ENCODE data around the gene PRR22.
A peak's percentile ranks its signal among the peaks of the same experiment; 100 is the strongest.

The PRR22 gene

DNA sequence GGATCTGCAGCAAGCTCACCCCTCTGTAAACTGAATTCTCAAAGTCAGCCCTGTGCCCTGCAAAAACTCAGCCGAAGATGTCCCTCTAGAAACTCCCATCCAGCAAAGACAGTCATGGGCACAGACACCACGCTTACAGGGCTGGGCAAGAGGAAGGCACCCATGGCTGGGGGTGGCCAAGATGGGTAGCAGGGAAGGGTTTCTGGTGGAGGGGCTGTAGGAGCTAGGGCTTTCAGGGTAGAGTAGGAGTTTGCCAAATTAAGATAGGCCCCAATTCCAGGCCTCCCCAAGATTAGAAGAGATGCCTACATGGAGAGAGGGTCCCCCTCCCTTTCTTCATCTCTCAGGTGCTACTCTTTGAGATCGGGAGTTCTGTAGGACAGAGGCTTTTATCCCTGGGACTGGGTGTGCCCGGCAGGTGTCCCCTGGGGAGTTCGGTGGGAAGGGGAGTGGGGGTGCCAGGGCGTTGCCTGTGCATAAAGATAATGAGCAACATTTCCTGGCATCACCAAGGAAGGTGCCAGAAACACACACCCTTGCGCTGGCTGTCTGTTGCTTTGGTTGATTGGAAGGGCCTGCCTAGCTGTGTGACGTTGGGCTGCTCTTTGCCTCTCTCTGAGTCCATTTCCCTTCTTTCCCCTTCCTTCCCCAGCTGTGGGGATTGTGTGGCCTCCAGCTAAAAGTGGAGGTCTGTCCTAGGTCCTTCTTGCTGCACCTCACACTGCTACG, 29.7 kb upstream of the PRR22 start:
- DNase-seq = no peak

GRCh38 chr19:5811117-5811516, 26.6 kb upstream of the PRR22 start:
- DNase-seq = no peak

- no peak for DNase-seq
These were observed 24.9 kb upstream of the PRR22 start for GRCh38 chr19:5809469-5809868.

DNA sequence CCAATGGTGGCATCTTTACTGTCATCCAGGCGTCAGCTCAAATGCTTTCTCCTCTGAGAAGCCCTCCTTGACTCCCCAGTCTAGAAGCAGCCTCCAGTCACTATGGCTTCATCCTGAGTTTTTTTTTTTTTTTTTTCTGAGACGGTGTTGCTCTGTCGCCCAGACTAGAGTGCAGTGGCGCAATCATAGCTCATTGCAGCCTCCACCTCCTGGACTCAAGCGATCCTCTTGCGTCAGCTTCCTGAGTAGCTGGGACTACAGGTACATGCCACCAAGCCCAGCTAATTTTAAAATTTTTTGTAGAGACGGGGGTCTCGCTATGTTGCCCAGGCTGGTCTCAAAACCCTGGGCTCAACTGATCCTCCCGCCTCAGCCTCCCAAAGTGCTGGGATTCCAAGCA, 24.5 kb upstream of the PRR22 start:
- DNase-seq = no peak

DNA sequence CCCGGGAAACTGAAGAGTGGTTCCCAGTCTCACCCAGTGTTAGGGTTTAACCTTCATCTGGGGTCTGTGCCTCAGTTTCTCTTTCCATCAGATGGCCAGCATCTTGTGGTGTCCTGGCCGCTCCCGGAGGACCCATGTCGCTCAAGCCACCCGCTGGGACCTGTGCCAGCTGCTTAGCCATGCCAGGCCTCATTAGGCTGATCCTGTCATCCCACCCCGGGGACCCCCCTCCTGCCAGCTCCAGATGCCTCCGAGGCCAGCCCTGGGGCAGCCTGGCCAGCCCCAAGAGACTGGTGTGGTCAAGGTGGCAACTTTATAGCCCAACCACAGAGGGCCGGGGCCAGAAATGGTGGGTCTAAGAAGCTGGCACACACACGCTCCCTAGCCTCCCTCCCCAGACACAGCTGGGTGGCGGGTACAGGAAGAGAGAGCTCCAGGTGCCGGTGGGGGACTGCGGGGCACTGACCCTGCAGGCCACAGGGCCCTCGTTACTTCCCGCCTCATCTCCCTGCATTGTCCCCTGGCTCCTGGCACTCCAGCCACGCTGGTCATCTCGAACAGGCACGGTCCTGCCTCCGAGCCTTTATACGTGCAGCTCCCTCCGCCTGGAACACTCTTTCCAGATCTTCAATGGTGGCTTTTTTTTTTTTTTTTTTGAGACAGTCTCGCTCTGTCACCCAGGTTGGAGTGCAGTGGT, 23.7 kb upstream of the PRR22 start:
- DNase-seq = no peak

GRCh38 chr19:5806905-5807304, 22.4 kb upstream of the PRR22 start:
- no peak for DNase-seq

GRCh38 chr19:5806133-5806489, 21.6 kb upstream of the PRR22 start:
- DNase-seq = no peak

- peak; percentile 74 for DNase-seq
These were observed 21.1 kb upstream of the PRR22 start for GRCh38 chr19:5805462-5806132.

DNA sequence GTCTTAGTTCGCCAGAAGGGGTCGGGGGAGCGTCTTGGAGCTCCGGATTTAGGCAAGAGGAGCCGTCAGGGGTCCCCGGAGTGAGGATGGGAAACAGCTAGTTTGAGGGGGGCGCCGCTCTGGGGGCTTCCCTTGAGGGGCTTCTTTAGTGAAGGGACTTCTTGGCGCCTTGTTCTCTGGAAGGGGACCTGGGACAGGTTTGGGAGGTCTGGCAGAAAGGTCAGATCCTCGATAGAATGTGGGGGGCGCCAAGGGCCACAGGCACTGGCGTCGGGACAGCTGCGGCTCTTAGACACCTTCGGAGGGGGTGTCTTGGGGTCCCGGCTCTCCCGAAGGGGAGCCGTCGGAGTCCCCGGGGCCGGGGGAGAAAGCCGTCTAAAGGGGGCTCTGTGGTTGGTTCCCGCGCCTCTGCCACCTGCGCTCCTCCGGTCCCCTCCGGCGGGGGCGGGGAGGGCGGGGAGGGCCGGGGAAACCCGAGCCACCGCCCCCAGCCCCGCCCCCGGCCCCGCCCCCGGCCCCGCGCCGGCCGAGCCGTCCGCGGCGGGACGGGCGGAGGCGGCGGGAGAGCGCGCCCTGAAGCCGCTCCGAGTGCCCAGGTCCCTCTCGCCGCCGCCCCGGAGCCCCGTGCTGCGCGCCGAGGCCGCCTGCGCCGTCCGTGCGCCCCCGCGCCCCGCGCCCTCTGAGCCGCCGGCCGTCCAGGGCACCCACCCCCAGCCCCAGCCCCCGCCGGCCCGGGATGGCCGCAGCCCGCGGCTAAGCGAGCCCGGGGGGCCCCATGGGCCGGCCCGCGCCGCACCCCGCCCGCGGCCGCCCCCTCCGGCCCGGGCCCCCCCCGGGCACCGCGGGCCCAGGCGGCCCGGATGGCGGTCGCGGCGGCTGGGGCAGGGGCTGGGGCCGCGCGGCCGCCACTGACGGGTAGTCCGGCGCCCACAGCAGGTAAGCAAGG, 20.2 kb upstream of the PRR22 start, which contains the start of gene NRTN:
Gene NRTN, plus strand, starts transcription at position 552 of the 946 bp plus-strand sequence. CDS start 19,099 bp downstream, outside the sequence.
- no peak for DNase-seq

DNA sequence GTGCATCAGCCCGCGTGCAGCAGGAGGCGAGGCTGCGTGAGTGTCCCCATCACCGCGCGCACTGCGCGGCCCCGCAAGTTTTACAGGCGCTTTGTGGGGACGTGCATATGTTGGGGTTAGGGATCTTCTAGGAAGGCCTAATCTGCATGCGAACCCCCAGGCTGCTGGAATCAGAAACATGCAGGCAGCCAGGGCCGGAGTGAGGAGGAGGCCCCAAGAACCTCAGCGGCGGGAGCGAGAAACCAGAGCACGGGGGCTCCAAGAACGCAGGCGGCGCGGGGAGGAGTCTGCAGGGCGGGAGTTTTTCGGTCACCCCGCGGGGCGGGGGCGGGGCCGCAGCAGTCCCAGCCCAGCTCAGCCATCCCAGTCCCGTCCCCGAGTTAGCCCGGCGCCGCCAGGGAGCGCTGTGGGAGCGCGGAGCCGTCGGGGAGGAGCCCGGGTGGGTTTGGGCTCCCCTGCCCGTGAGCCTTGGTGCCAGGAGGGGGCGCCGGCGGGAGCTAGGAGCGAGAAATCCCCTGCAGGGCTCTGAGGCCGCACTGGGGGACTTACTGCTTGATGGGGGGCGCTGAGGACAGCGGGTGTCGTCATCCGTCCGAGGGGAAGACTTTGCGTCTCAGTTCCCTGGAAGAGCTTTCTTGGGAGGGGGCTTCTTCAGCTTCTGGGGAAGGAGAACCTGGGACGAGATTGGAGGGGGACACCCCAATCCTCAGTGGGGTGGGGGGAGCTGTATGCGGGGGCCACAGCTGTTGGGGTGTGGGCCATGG, 19.4 kb upstream of the PRR22 start:
- peak; percentile 85 for DNase-seq

GRCh38 chr19:5803441-5803751, 18.9 kb upstream of the PRR22 start:
- no peak for DNase-seq

GRCh38 chr19:5801796-5802619, 17.5 kb upstream of the PRR22 start:
- no peak for DNase-seq

DNA sequence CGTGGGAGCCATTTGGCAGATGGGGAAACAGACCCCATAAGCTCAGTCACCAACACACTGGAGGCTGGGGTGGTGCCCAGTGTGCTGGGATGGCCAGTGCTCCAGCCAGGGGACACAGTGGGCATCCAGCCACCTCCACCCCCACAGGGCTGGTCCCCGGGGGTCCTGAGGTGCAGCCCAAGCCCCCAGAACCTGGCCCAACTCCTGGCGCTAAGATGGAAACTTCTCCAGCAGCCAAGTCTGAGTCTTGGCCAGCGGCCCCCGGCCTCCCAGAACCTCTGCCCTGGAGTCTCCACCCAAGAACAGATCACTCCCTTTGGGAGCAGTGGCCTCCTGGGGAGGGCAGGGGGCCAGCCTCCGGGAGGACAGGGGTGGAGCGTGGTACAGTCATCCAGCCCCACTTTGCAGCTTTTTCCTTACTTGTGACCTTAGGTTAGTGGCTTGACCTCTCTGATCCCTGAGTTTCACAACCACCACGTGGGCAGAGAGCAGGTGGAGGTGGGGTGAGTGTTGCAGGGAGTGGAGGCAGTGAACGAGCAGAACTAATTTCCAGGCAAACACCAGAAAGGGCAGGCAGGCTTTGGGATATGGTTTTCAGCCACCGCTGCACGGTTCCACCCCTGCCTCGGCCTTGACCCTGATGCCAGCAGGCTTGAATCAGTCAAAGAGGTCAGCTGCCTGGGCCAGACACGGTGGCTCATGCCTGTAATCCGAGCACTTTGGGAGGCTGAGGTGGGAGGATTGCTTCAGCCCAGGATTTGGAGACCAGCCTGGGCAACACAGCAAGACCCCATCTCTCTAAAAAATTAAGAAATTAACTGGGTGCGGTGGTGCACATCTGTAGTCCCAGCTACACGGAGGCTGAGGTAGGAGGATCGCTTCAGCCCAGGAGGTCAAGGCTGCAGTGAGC, 16.1 kb upstream of the PRR22 start:
- DNase-seq = no peak

- DNase-seq = peak; percentile 66
These were observed 15.0 kb upstream of the PRR22 start for GRCh38 chr19:5799247-5800241.

- DNase-seq = no peak
These were observed 13.7 kb upstream of the PRR22 start for GRCh38 chr19:5798244-5798643.

DNA sequence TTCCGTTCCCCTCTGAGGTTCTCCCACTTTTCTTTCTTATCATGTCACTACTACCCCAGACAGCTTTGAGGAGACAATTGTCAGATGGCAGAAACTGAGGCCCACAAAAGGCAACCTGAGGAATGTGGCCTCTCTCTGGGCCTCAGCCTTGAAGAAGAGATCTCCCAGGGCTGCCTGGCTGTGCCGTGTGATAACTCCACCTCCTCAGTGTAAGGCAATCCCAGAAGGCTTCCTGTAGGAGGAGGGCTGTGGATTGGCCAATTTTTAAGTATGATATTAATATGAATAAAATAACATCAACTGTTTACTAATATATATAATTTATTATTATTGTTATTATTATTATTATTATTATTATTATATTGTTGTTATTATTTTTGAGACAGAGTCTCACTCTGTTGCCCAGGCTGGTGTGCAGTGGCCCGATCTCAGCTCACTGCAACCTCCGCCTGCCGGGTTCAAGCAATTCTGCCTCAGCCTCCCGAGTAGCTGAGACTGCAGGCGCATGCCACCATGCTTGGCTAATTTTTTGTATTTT, 10.9 kb upstream of the PRR22 start:
- DNase-seq = no peak

- DNase-seq = no peak
These were observed 8.6 kb upstream of the PRR22 start for GRCh38 chr19:5793188-5793587.

DNA sequence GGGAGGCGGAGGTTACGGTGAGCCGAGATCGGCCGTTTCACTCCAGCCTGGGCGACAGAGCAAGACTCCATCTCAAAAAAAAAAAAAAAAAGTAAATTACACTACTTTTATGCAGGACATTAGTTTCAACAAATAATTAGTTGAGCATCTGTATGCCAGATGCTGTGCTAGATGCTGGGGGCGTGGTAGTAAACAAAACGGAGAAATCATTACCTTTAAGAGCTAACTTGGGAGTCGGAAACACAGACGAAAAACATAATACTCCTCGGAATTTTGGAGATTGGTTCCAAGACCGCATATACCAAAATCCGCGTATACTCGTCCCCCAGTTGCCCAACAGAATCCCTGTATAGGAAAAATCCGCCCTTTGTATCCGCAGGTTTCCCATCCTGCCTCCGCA, 7.7 kb upstream of the PRR22 start:
- no peak for DNase-seq
